Ectodermal cell (in vitro differentiated cells): ENCODE data around the gene ZNF74. TPM values are rescaled to one million over a fixed set of nuclear protein-coding genes. Genes with fewer than 3 reads are reported as not detected.
A peak's percentile ranks its signal among the peaks of the same experiment; 100 is the strongest.
"Not testable (repeated sequence)": the region's sequence is repeated elsewhere in the genome, so short reads cannot be mapped to it uniquely, and the experiment has no call there.

Experiments used
- H3K27ac ChIP-seq: 2 replicates; pipeline ENCODE4 v1.7.0; 2013; ENCODE audit warnings: mild to moderate bottlenecking, low read depth, low read length; ENCODE audit not compliant: insufficient read depth, poor library complexity, severe bottlenecking
- H3K27me3 ChIP-seq: 2 replicates; pipeline ENCODE4 v1.7.0; 2013; ENCODE audit warnings: mild to moderate bottlenecking, low read length; ENCODE audit not compliant: insufficient read depth, control insufficient read depth, poor library complexity, severe bottlenecking
- H3K36me3 ChIP-seq: one replicate; pipeline ENCODE4 v1.7.0; 2013; ENCODE audit warnings: low read length; ENCODE audit not compliant: control insufficient read depth, insufficient read depth
- H3K4me1 ChIP-seq: one replicate; pipeline ENCODE4 v1.7.0; 2013; ENCODE audit warnings: low read length; ENCODE audit not compliant: control insufficient read depth, insufficient read depth
- H3K4me3 ChIP-seq: 2 replicates; pipeline ENCODE4 v1.7.0; 2013; ENCODE audit warnings: low read depth, low read length, control low read depth; ENCODE audit not compliant: insufficient read depth
- H3K9me3 ChIP-seq: 2 replicates; pipeline ENCODE4 v1.7.0; 2013; ENCODE audit warnings: mild to moderate bottlenecking, low read length, moderate library complexity; ENCODE audit not compliant: control insufficient read depth
- WGBS, 2 experiments: methylation state at CpG; one replicate each; pipeline ENCODE4 v1.1.7; 2013; ENCODE audit warnings: missing lambda C conversion rate in 2 of 2; 5-methylcytosine and 5-hydroxymethylcytosine counted together
- polyA plus RNA-seq, 4 experiments: library from polyadenylated mRNA; stranded (reverse); fragments of 50-300 nt; gene quantifications; one replicate each; pipeline ENCODE4 v1.2.3, GENCODE V29; 2013

The ZNF74 gene
- polyA plus RNA-seq (2013, experiment 1 of 4): 34.8 TPM
- polyA plus RNA-seq (2013, experiment 2 of 4): 28.2 TPM
- 27.2 TPM for polyA plus RNA-seq (2013, experiment 3 of 4)
- polyA plus RNA-seq (2013, experiment 4 of 4): 29.5 TPM

DNA sequence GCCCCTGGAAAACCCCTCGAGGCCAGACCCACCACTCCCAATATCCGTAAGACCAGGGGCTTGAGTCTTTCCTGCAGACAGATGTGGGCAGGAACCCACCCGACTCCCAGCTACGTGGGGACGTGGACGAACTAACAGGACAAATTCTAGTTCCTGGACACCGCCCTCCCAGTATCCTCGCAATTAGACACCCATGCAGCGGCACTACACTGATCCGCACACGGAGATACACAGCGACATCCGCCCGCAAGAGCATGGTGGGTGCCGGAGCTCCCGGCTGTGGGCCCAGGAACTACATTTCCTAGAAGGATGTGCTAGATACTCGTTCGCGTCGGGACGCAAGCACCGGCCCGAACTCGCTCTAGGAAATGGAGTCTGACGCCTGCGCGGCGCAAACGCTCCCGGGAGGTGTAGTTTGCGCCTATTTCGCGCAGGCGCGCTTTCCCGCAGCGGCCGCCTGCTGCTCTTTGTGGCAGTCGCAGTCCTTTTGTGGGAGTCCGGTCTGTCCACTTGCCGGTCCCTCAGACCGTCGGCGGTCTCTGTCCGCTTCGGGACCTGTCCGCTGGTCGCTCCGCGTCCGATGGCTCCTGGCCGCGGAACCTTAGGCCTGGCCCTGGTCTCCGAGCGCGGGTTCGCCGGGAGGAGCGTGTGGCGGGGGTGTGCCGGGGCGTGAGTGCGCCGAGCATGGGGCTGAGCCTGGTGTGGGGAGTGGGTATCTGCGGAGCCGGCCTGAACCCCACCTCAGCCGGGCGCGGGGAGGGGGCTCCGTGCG lies at the start of gene ZNF74:
Gene ZNF74, plus strand, starts transcription at position 447 of the 772 bp plus-strand sequence. CDS start 478 bp downstream, outside the sequence.
- 6% methylated on average over 71 of the region's 71 CpGs for WGBS, 2 experiments
- Histone ChIP-seq H3K27me3 (no peaks in the 10 kb centered on the region), H3K36me3 (no peaks in the 10 kb centered on the region), H3K9me3 (no peaks in the 10 kb centered on the region), H3K27ac (peak within 1 kb of the TSS; percentile 20), H3K4me1 (peaks cover 12% of the 10 kb centered on the region), H3K4me3 (peak within 1 kb of the TSS; percentile 92)

DNA sequence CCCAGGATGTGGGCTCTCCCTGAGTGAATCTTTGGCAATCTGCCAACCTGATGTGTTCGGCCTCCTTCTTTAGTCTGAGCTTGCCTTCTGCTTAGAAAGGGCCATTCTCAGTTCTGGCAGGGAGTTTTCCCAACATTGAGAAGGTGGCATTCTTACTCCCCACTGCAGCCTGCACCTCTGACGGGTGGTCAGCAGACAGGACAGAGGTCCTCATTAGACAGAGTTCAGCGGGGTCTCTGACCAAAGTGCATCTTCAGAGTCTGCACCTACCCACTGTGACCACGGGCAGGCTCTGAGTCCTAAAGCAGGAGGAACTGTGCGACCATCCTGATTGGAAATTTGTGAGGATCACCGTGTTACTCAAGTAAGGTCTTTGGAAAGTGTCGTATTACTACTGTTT lies 47.4 kb upstream of the ZNF74 start:
- not testable (repeated sequence) for H3K4me1 ChIP-seq, H3K9me3 ChIP-seq, H3K36me3 ChIP-seq, H3K4me3 ChIP-seq, H3K27ac ChIP-seq, H3K27me3 ChIP-seq
- WGBS, 2 experiments: 93 to 97% methylated on average over 2 of the region's 7 CpGs

DNA sequence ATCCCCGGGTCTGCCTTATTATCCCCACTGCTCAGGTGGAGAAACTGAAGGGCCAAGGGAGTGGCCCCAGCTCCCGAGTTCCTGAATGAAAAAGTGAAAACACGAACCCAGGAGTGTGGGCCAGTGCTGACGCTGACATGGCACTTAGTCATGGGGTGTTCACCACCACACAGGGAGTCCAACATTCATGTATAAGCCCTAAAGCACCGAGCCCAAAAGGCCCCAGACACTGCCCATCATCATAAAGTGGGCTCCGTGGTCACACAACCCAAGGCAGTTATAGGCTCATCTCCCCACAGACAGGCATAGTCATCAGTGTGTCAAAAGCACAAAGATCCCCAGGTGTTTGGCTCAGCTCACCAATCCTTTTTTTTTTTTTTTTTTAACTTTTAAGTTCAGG lies 41.4 kb upstream of the ZNF74 start:
- not testable (repeated sequence) for H3K9me3 ChIP-seq, H3K27ac ChIP-seq, H3K27me3 ChIP-seq, H3K4me3 ChIP-seq, H3K4me1 ChIP-seq, H3K36me3 ChIP-seq
- WGBS, 2 experiments: 88 to 94% methylated on average over 5 of the region's 6 CpGs

DNA sequence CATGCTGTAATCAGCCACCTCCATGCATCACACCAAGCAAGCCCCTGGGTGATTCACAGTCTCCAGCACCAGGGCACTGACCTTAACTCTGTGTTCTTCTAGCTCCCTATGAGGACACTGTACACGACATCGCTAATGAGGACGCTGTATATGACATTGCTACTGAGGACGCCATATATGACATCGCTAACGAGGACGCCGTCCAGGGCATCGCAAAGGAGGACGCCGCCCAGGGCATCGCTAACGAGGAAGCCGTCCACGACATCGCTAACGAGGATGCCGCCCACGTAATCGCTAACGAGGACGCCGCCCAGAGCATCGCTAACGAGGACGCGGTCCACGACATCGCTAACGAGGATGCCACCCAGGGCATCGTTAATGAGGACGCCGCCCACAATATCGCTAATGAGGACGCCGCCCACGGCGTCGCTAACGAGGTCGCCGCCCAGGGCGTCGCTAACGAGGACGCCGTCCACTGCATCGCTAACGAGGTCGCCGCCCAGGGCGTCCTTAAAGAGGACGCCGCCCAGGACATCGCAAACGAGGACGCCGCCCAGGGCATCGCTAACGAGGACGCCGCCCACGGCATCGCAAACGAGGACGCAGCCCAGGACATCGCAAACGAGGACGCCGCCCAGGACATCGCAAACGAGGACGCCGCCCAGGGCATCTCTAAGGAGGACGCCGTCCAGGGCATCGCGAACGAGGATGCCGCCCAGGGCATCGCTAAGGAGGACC lies 39.5 kb upstream of the ZNF74 start:
- no peak overlapping the region for H3K27ac ChIP-seq
- H3K9me3 ChIP-seq: no peaks in the 10 kb centered on the region
- H3K4me3 ChIP-seq: no peak overlapping the region
- H3K36me3 ChIP-seq: no peaks in the 10 kb centered on the region
- 93% methylated on average over 77 to 80 of the region's 81 CpGs for WGBS, 2 experiments
- H3K27me3 ChIP-seq: no peaks in the 10 kb centered on the region
- H3K4me1 ChIP-seq: no peaks in the 10 kb centered on the region

DNA sequence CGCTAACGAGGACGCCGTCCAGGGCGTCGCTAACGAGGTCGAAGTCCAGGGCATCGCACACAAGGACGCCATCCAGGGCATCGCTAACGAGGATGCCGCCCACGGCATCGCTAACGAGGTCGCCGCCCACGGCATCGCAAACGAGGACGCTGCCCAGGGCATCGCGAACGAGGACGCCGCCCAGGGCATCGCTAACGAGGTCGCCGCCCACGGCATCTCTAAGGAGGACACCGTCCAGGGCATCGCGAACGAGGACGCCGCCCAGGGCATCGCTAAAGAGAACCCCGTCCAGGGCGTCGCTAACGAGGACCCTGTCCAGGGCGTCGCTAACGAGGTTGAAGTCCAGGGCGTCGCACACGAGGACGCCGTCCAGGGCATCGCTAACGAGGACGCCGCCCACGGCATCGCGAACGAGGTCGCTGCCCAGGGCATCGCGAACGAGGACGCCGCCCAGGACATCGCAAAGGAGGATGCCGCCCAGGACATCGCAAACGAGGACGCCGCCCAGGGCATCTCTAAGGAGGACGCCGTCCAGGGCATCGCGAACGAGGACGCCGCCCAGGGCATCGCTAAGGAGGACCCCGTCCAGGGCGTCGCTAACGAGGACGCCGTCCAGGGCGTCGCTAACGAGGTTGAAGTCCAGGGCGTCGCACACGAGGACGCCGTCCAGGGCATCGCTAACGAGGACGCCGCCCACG lies 37.9 kb upstream of the ZNF74 start:
- H3K4me3 ChIP-seq, H3K4me1 ChIP-seq, H3K27ac ChIP-seq, H3K9me3 ChIP-seq, H3K36me3 ChIP-seq, H3K27me3 ChIP-seq: not testable (repeated sequence)
- 94 to 96% methylated on average over 78 to 86 of the region's 98 CpGs for WGBS, 2 experiments

DNA sequence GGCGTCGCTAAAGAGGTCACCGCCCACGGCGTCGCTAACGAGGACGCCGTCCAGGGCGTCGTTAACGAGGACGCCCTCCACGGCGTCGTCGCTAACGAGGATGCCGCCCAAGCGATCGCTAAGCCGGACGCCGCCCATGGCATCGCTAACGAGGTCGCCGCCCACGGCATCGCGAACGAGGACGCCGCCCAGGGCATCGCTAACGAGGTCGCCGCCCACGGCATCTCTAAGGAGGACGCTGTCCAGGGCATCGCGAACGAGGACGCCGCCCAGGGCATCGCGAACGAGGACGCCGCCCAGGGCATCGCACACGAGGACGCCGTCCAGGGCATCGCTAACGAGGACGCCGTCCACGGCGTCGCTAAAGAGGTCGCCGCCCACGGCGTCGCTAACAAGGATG lies 37.0 kb upstream of the ZNF74 start:
- not testable (repeated sequence) for H3K27me3 ChIP-seq, H3K36me3 ChIP-seq, H3K4me3 ChIP-seq, H3K4me1 ChIP-seq, H3K27ac ChIP-seq, H3K9me3 ChIP-seq
- 95 to 97% methylated on average over 51 to 53 of the region's 66 CpGs for WGBS, 2 experiments

DNA sequence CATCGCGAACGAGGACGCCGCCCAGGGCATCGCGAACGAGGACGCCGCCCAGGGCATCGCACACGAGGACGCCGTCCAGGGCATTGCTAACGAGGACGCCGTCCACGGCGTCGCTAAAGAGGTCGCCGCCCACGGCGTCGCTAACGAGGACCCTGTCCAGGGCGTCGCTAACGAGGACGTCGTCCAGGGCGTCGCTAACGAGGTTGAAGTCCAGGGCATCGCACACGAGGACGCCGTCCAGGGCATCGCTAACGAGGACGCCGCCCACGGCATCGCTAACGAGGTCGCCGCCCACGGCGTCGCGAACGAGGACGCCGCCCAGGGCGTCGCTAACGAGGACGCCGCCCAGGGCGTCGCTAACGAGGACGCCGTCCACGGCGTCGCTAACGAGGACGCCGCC lies 36.0 kb upstream of the ZNF74 start:
- not testable (repeated sequence) for H3K27ac ChIP-seq, H3K27me3 ChIP-seq, H3K4me1 ChIP-seq, H3K9me3 ChIP-seq, H3K36me3 ChIP-seq, H3K4me3 ChIP-seq
- 94 to 95% methylated on average over 52 to 58 of the region's 70 CpGs for WGBS, 2 experiments

DNA sequence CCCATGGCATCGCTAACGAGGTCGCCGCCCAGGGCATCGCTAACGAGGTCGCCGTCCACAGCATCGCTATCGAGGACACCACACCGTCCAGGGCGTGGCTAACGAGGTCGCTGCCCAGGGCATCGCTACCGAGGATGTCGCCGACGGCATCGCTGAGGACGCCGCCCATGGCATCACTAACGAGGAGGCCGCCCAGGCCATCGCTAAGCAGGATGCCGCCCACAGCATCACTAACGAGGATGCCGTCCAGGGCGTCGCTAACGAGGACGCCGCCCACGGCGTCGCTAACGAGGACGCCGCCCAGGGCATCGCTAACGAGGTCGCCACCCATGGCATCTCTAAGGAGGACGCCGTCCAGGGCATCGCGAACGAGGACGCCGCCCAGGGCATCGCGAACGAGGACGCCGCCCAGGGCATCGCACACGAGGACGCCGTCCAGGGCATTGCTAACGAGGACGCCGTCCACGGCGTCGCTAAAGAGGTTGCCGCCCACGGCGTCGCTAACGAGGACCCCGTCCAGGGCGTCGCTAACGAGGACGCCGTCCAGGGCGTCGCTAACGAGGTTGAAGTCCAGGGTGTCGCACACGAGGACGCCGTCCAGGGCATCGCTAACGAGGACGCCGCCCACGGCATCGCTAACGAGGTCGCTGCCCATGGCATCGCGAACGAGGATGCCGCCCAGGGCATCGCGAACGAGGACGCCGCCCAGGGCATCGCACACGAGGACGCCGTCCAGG lies 35.3 kb upstream of the ZNF74 start:
- not testable (repeated sequence) for H3K27me3 ChIP-seq, H3K27ac ChIP-seq, H3K4me3 ChIP-seq, H3K4me1 ChIP-seq, H3K36me3 ChIP-seq, H3K9me3 ChIP-seq
- 96 to 97% methylated on average over 63 to 66 of the region's 103 CpGs for WGBS, 2 experiments

DNA sequence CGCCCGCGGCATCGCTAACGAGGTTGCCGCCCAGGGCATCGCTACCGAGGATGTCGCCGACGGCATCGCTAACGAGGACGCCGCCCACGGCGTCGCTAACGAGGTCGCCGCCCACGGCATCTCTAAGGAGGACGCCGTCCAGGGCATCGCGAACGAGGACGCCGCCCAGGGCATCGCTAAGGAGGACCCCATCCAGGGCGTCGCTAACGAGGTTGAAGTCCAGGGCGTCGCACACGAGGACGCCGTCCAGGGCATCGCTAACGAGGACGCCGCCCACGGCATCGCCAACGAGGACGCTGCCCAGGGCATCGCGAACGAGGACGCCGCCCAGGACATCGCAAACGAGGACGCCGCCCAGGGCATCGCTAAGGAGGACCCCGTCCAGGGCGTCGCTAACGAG lies 33.7 kb upstream of the ZNF74 start:
- H3K4me3 ChIP-seq, H3K4me1 ChIP-seq, H3K9me3 ChIP-seq, H3K36me3 ChIP-seq, H3K27ac ChIP-seq, H3K27me3 ChIP-seq: not testable (repeated sequence)
- WGBS, 2 experiments: 94 to 95% methylated on average over 55 of the region's 60 CpGs
